Measurements from ENCODE around the gene OLFM1.

The OLFM1 gene

DNA sequence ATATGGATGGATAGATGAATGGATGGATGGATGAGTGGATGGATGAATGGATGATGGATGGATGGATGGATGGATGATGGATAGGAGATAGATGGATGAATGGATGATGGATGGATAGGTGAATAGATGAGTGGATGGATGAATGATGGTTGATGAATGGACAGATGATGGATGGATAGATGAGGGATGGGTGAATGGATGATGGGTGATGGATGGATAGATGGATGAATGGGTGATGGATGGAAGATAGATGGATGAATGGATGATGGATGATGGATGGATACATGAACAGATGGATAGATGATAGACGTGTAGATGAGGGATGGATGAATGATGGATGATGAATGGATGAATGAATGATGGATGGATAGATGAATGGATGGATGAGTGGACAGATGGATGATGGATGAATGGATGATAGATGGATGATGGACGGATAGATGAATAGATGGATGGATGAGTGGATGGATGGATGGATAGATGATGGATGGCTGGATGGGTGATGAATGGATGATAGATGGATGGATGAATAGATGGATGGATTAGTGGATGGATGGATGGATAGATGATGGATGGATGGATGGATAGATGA is 53.8 kb downstream of the OLFM1 start:
- no peak overlapping the region for H3K4me3 Mint-ChIP-seq
- H3K36me3 Mint-ChIP-seq (ENCODE audit: low read depth): no peaks in the 10 kb centered on the region
- peaks cover 18% of the 10 kb centered on the region for H3K4me1 Mint-ChIP-seq
- H3K27me3 Mint-ChIP-seq (ENCODE audit: low read depth): peaks cover 30% of the 10 kb centered on the region
- TF ChIP-seq, protein P1, sequence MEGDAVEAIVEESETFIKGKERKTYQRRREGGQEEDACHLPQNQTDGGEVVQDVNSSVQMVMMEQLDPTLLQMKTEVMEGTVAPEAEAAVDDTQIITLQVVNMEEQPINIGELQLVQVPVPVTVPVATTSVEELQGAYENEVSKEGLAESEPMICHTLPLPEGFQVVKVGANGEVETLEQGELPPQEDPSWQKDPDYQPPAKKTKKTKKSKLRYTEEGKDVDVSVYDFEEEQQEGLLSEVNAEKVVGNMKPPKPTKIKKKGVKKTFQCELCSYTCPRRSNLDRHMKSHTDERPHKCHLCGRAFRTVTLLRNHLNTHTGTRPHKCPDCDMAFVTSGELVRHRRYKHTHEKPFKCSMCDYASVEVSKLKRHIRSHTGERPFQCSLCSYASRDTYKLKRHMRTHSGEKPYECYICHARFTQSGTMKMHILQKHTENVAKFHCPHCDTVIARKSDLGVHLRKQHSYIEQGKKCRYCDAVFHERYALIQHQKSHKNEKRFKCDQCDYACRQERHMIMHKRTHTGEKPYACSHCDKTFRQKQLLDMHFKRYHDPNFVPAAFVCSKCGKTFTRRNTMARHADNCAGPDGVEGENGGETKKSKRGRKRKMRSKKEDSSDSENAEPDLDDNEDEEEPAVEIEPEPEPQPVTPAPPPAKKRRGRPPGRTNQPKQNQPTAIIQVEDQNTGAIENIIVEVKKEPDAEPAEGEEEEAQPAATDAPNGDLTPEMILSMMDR (IDR thresholded peaks at IDR 0.05; ENCODE audit: unreplicated experiment in 3 of 3): no peak
- no peak overlapping the region for H3K27ac Mint-ChIP-seq
- H3K9me3 Mint-ChIP-seq: peaks cover 23% of the 10 kb centered on the region

DNA sequence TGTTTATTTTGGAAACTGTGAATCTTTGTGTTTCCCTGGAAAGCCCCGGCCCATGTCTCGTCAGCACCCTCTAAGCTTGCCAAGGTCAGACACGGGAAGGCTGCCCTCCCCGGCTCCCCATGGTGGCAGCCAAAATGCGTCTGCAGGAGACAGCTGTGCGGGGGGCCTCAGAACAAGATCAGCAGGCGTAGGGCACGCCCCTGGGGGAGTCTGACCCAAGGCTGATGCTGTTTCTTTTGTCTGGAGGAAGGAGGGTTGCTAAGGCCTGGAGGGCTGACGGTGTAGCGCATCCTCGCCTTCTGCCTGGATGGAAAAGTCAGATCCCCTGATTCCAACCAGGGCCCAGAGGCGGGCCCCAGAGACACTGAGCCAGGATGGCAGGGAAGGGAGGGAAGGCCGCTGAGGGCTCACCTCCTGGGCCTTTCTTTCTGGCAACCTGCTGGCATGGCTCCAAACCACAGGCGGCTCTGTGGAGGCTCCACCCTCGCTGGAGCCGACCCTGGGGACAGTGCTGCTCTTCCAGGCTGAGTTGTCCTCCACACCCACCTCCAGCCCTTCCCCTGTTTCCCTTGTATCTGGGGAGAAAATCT is 57.2 kb downstream of the OLFM1 start:
- Mint-ChIP-seq H3K4me1 (peaks cover 22% of the 10 kb centered on the region), H3K36me3 (ENCODE audit: low read depth) (peaks cover 3% of the 10 kb centered on the region), H3K9me3 (peaks cover 10% of the 10 kb centered on the region), H3K4me3 (no peak overlapping the region), H3K27me3 (ENCODE audit: low read depth) (peaks cover 27% of the 10 kb centered on the region), H3K27ac (no peak overlapping the region)
- TF ChIP-seq, protein P1 (IDR thresholded peaks at IDR 0.05; ENCODE audit: unreplicated experiment in 3 of 3): no peak

DNA sequence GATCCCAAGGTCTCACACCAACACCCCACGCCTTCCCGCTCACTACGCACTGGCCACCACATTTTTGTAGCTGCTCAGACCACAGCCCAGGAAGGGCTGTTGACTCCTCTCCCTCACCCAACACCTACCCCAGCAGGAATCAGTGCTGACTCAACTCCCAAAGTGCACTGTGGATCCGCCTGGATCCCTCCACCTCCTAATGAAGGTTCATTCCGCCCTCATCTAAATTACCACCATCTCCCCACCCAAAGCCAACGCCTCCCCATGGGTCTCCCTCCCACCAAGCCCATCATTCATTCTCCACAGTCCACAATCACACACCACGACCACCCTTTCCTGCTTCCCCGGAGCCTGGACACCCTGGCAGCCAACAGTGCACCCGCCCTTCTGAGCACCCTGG is 57.8 kb downstream of the OLFM1 start:
- TF ChIP-seq, protein P1 (IDR thresholded peaks at IDR 0.05; ENCODE audit: unreplicated experiment in 3 of 3): no peak
- peaks cover 27% of the 10 kb centered on the region for H3K27me3 Mint-ChIP-seq (ENCODE audit: low read depth)
- H3K4me1 Mint-ChIP-seq: peaks cover 22% of the 10 kb centered on the region
- H3K4me3 Mint-ChIP-seq: no peak overlapping the region
- H3K27ac Mint-ChIP-seq: no peak overlapping the region
- peaks cover 12% of the 10 kb centered on the region for H3K9me3 Mint-ChIP-seq
- peaks cover 3% of the 10 kb centered on the region for H3K36me3 Mint-ChIP-seq (ENCODE audit: low read depth)

DNA sequence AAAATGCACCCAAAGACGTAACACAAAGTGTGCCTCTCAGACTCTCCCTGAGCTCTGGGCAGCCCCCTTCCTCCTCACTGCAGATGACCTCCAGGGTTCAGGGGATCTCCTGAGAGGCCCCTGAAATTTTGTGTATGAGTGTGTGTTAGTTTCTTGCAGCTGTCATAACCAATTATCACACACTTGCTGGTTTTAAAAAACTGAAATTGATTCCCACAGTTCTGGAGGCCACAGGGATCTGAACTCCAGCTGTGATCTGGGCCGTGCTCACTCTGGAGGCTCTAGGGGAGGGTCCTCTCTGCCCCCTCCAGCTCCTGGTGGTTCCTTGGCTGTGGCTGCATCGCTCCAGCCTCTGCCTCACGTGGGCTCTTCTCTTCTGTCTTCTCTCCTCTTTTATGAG is 58.8 kb downstream of the OLFM1 start:
- H3K27ac Mint-ChIP-seq: no peak overlapping the region
- H3K27me3 Mint-ChIP-seq (ENCODE audit: low read depth): peaks cover 35% of the 10 kb centered on the region
- peaks cover 22% of the 10 kb centered on the region for H3K4me1 Mint-ChIP-seq
- H3K9me3 Mint-ChIP-seq: peaks cover 14% of the 10 kb centered on the region
- H3K36me3 Mint-ChIP-seq (ENCODE audit: low read depth): peaks cover 3% of the 10 kb centered on the region
- no peak overlapping the region for H3K4me3 Mint-ChIP-seq
- TF ChIP-seq, protein P1 (IDR thresholded peaks at IDR 0.05; ENCODE audit: unreplicated experiment in 3 of 3): no peak

DNA sequence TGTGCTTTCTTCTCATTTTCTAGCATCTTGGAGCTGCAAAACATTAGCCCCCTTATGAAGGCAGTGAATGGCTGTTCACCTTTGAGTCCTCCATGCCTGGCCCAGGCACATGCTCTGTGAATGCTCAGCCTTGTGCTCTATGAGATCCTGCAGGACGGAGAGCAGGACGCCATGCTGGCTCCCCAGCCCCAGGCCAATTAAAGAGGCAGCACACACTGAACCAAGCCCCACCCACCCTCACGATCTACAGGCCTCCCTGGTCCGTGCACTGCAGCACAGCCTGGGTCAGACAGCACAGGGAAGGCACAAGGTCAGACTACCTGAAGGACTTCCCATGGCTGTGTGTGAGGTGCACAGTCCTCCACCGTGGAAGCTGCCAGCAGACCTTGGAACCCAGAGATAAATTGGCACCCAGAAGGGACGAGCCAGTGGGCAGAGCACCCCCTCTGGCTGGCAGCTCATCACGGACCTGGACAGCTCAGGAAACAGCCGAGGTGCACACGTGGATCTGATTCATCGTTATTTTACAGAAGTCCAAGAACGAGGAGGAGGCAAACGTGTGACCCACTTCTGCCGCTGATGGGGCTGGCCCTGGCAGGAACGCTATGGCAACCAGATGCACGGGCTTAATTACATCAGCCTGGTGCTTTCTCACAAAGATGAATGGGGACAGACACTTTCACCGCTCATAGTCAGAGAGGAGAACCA is 59.5 kb downstream of the OLFM1 start:
- Mint-ChIP-seq H3K4me1 (peaks cover 22% of the 10 kb centered on the region), H3K9me3 (peaks cover 14% of the 10 kb centered on the region), H3K36me3 (ENCODE audit: low read depth) (peaks cover 3% of the 10 kb centered on the region), H3K27me3 (ENCODE audit: low read depth) (peaks cover 41% of the 10 kb centered on the region), H3K4me3 (no peak overlapping the region), H3K27ac (no peak overlapping the region)
- TF ChIP-seq, protein P1 (IDR thresholded peaks at IDR 0.05; ENCODE audit: unreplicated experiment in 3 of 3): no peak

Data from nephron (organoid).